H4 (cell line): ENCODE measurements around the gene CHKB. TPM values are rescaled to one million over a fixed set of nuclear protein-coding genes. Genes with fewer than 3 reads are reported as not detected.

Experiments used
- DNase-seq: peaks from one replicate; pipeline ENCODE4 v3.0.0-alpha.2; 2015; ENCODE audit warnings: low spot score
- total RNA-seq: library from RNA; depleted of rRNA; stranded (reverse); fragments of >200 nt; shearing (Covaris generic); gene quantifications from 2 replicates; pipeline ENCODE4 v1.2.3, GENCODE V29; 2014

The CHKB gene
- total RNA-seq, 1 experiment from 2014 or later, result 12.1 TPM

DNA sequence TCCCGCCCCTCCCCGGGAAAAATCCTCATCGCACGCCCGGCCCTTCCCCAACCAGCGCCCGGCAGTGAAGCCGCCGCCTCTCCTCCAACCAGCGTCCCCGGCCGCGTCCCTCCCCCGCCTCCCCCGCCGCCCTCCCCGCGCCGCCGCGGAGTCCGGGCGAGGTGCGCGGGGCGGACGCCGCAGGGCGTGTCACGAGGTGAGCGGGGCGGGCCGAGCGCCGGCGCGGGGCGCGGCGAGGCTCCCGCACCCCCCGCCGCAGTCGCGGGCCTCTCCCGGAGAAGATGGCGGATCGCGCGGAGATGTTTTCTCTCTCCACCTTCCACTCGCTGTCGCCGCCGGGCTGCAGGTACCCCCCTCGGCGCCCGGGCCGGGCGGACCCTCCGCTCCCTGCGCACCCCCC lies 17.9 kb upstream of the CHKB start, which contains the start of gene MAPK8IP2:
MAPK8IP2 (plus strand) TSS at position 256 of the 400 bp plus-strand sequence; CDS start at position 282, 26 bp downstream.
- DNase-seq, result no peak

GRCh38 chr22:50599816-50600455 lies 17.3 kb upstream of the CHKB start:
- no peak for DNase-seq

DNA sequence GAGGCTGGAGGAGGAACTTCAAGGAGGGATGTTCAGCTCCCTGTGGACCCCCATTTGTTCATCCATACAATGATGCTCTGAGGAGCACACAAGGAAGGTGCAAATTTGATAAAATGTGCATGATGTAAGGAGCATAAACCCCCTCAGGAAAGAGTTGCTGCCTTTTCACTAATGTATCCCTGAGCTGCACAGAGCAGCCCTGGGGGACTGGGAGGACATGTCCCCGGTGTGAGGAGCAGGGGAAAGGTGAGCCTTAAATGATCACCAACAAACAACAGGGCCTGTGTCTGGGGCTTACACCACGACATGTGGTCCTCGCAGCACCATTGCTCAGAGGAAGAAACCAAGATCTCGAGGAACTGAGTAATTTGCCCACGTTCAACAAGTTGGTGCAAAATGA lies 14.4 kb upstream of the CHKB start:
- DNase-seq, result no peak

DNA sequence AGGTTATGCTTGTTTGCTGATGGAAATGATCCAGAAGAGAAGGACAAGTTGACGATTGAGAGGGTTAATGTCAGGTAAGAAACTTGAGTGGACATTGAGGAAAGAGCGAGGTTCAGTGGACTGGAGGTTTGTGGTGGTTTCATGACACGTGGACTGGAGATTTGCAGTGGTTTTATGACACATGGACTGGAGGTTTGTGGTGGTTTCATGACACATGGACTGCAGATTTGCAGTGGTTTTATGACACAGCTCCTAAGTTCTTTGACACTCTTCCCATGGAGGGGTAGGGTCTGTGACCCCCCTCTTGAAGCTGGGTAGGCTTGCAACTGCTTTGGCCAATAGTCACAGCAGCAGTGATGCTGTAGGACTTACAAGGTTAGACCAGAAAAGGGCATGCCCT lies 12.5 kb upstream of the CHKB start:
- DNase-seq, result no peak

GRCh38 chr22:50587407-50587806 lies 4.8 kb upstream of the CHKB start:
- DNase-seq, result no peak

GRCh38 chr22:50586416-50586815 lies 3.8 kb upstream of the CHKB start:
- DNase-seq, result no peak

GRCh38 chr22:50585781-50586180 lies 3.1 kb upstream of the CHKB start:
- DNase-seq, result no peak

DNA sequence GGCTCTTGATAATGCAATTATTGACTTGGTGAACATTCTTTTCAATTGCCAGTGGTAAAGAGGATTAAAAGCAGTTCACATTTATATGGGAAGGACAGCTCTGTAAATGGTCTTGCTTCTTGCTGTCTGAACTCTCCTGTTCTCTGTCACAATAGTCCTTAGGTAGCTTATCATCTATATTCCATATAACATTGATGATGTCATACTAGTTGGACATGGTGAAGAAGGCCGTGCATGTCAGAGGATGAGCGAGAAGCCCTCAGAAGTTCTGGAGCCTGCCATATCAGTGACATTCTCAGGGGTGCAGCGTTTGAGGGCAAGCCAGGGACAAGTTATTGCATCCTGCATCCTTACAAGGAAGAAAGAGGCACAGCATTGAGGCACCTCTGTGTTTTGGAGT lies 2.6 kb upstream of the CHKB start:
- DNase-seq, result no peak

- DNase-seq, result no peak
Measured at GRCh38 chr22:50584106-50585096, 1.8 kb upstream of the CHKB start.

DNA sequence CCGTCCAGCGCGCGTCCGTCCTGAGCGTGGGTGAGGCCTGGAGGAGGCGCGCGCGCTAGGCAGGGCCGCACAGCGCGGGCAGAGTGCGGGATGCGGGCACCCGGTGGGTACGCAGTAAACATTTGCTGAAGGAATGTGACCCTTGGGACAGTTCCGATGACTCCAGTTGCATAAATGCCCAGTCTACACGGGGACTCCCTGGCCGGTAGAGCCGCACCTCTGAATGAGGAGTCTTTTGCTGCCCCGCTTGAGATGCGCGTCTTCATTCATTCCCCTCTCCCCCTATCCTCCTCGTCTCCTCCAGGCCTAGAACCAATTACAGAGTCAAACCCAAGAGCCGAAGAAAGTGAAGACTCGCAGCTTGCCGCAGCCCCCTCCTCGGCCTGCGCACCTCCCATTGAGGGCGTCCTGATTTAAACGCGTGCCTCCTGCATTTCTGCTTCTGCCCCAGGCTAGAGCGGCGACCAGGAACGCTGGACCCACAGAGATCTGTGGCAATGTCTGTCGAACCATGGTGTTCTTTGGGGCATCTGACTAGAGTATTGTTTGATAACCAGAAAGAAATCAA lies 729 bp upstream of the CHKB start:
- DNase-seq, result no peak

GRCh38 chr22:50581950-50582492 lies 628 bp downstream of the CHKB start:
- DNase-seq, result no peak

GRCh38 chr22:50581031-50581949 lies 1.4 kb downstream of the CHKB start:
- DNase-seq, result no peak

GRCh38 chr22:50579752-50580151 lies 2.9 kb downstream of the CHKB start:
- no peak for DNase-seq

- DNase-seq, result no peak
Measured at GRCh38 chr22:50578776-50579310, 3.8 kb downstream of the CHKB start.

DNA sequence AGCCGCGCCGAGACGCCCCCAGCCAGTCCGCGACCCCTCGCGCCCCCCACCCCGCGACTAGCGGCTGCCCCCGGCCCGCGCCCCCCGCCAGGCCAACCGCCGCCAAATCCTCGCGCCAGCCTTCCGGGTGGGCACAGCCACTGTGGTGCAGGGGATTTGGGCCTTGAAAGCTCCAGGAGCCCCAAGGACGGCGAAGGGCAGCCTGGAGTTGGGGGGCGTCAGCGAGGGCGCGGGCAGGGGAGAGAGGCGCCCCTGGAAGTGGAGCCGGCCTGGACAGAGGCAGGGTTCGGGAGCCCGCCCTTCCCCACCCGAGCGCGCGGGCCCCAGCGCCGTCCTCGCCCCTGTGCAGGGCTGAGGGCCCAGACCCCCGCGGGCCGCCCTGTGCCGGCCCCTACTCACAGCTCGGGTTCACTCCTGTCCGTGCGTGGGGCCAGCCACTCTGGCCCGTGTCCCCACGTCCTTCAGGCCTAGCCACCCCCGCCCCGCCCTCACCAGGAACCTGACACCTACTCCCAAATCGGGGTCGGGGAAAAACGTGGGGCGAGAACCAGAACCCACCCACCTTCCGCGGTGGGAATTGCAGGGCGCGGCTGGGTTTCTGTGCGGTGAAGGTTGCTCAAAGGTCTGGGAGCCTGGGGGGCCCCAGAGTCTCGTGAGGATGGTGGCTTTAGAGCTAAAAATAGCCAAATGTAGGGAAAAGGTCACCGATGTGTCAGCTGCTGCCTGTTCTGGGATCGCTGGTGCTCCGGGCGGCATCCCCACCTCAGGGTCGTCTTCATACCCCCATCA lies 4.5 kb downstream of the CHKB start, which contains the start of gene CPT1B:
CPT1B (minus strand) TSS at position 441 of the 789 bp plus-strand sequence. CDS start 512 bp downstream, outside the sequence.
- no peak for DNase-seq

GRCh38 chr22:50577697-50577986 lies 5.0 kb downstream of the CHKB start:
- DNase-seq, result no peak

DNA sequence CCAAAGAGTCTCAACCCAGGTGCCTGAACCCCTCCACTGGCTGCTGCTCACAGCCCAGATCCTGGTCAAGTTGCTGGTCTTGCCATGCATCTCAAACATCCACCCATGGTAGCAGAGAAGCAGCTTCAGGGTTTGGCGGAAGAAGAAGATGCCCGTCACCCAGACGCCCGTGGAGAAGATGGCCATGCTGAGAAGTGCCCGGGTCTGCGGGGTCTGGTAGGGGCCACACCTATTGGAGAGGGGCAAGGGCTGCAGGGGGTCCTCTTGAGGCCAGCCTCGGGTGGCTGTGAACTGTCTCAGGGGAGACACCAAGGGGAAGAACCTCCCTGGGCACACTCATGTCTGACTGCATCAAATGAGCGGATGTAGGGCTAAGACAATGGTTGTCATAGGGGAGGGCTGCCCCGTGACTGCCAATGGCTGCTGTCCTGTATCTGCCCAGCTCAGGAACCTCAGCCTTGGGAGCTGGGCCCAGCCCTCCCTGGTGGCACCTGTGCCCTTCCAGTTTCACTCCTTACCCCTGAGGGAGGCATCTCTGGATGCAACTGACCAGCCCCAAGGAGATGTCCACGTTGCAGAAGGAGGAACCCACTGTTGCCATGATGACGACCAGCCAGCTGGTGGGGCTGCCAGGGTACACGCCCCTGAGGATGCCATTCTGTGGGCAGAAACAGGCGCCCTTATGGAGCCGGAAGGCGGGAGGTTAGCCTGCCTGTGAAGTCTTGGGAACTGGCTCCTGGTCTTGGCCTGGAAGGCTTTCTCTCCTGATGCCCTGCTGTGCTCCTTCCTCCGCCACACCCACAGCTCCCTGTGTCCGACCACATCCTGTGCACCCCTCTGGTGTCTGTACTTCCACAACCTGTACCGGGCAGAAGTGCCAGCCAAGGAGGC lies 5.6 kb downstream of the CHKB start:
- DNase-seq, result no peak

DNA sequence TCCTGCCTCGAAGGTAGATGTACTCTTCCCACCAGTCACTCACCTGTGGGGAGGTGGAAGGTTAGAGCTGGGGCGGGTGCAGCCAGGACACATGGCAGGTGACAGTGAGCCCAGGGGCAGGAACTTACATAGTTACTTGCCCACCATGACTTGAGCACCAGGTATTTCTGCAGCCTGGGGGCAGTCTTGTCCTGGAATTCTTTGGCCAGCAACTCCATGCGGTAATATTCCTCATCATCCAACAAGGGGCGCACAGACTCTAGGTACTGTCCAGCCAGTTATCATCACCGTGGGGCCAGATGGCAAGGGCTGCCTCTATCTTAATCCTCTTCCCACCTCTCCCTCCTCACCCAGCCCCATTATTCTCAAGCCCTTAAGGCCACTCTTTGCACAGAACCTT lies 6.6 kb downstream of the CHKB start:
- no peak for DNase-seq

DNA sequence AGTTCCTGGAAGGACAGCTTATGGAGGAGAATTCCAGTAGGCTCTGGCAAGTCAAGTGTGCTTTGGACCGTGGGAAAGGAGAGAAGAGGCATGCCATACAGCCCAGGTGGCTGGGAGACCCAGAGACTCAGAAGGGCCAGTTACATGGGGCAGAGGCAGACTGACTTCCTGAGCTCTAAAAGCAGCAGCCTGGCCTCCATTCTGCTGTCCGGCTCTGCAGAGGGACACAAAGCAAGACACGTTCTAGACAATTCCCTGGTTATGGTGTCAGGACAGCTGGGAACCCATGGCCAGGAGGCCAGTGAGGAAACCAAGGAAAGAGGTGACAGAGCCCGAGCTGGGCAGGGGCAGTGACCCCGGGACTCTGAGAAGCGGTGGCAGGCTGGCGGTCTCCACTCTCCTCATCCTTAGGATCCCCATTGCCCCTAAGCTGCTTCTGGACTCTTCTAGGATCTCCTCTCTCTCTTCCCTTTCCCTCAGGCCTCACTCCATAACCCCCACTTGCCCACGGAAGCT lies 7.2 kb downstream of the CHKB start:
- DNase-seq, result no peak
